Measurements from ENCODE around the gene HIVEP2.
"Not testable (repeated sequence)": the region's sequence is repeated elsewhere in the genome, so short reads cannot be mapped to it uniquely, and the experiment has no call there.

Gene HIVEP2

GRCh38 chr6:142945049-142945445, at the start of gene HIVEP2:
TSS of gene HIVEP2 (minus strand) at chr6:142945176. CDS start at chr6:142774738, 170,438 bp downstream.
- in situ Hi-C loops (cut with HindIII; ENCODE audit: low pct_unique_long_range_greater_than_20kb, low sequenced_read_pairs): no loop called here
- DNase-seq (ENCODE audit: low read depth in 1 of 2, low spot score in 1 of 2): peak; percentile 38 to 82
- TF ChIP-seq JUND (IDR thresholded peaks at IDR 0.05; ENCODE audit: low read depth): no peak

GRCh38 chr6:142993977-142994376, 49.0 kb upstream of the HIVEP2 start:
- in situ Hi-C loops (cut with HindIII; ENCODE audit: low pct_unique_long_range_greater_than_20kb, low sequenced_read_pairs): no loop called here
- DNase-seq (ENCODE audit: low read depth in 1 of 2, low spot score in 1 of 2): no peak
- no peak for TF ChIP-seq JUND (IDR thresholded peaks at IDR 0.05; ENCODE audit: low read depth)

- in situ Hi-C loops (cut with HindIII; ENCODE audit: low pct_unique_long_range_greater_than_20kb, low sequenced_read_pairs): no loop called here
- TF ChIP-seq JUND (IDR thresholded peaks at IDR 0.05; ENCODE audit: low read depth): no peak
- no peak for DNase-seq (ENCODE audit: low read depth in 1 of 2, low spot score in 1 of 2)
Observed at GRCh38 chr6:142987490-142987889, 42.5 kb upstream of the HIVEP2 start.

- DNase-seq (ENCODE audit: low read depth in 1 of 2, low spot score in 1 of 2): no peak
- in situ Hi-C loops (cut with HindIII; ENCODE audit: low pct_unique_long_range_greater_than_20kb, low sequenced_read_pairs): no loop called here
- no peak for TF ChIP-seq JUND (IDR thresholded peaks at IDR 0.05; ENCODE audit: low read depth)
Observed at GRCh38 chr6:142985281-142985680, 40.3 kb upstream of the HIVEP2 start.

- DNase-seq (ENCODE audit: low read depth in 1 of 2, low spot score in 1 of 2): no peak
- in situ Hi-C loops (cut with HindIII; ENCODE audit: low pct_unique_long_range_greater_than_20kb, low sequenced_read_pairs): no loop called here
- TF ChIP-seq JUND (IDR thresholded peaks at IDR 0.05; ENCODE audit: low read depth): no peak
Observed at GRCh38 chr6:142984386-142984785, 39.4 kb upstream of the HIVEP2 start.

- in situ Hi-C loops (cut with HindIII; ENCODE audit: low pct_unique_long_range_greater_than_20kb, low sequenced_read_pairs): no loop called here
- no peak for DNase-seq (ENCODE audit: low read depth in 1 of 2, low spot score in 1 of 2)
- no peak for TF ChIP-seq JUND (IDR thresholded peaks at IDR 0.05; ENCODE audit: low read depth)
Observed at GRCh38 chr6:142975365-142975764, 30.4 kb upstream of the HIVEP2 start.

GRCh38 chr6:142970941-142971340, 26.0 kb upstream of the HIVEP2 start:
- DNase-seq (ENCODE audit: low read depth in 1 of 2, low spot score in 1 of 2); in situ Hi-C loops (cut with HindIII; ENCODE audit: low pct_unique_long_range_greater_than_20kb, low sequenced_read_pairs): not testable (repeated sequence)

GRCh38 chr6:142968601-142969000, 23.6 kb upstream of the HIVEP2 start:
- TF ChIP-seq JUND (IDR thresholded peaks at IDR 0.05; ENCODE audit: low read depth): no peak
- in situ Hi-C loops (cut with HindIII; ENCODE audit: low pct_unique_long_range_greater_than_20kb, low sequenced_read_pairs): no loop called here
- no peak for DNase-seq (ENCODE audit: low read depth in 1 of 2, low spot score in 1 of 2)

GRCh38 chr6:142966294-142966693, 21.3 kb upstream of the HIVEP2 start:
- no peak for DNase-seq (ENCODE audit: low read depth in 1 of 2, low spot score in 1 of 2)
- no peak for TF ChIP-seq JUND (IDR thresholded peaks at IDR 0.05; ENCODE audit: low read depth)
- in situ Hi-C loops (cut with HindIII; ENCODE audit: low pct_unique_long_range_greater_than_20kb, low sequenced_read_pairs): no loop called here

GRCh38 chr6:142965164-142965563, 20.2 kb upstream of the HIVEP2 start:
- DNase-seq (ENCODE audit: low read depth in 1 of 2, low spot score in 1 of 2): no peak
- in situ Hi-C loops (cut with HindIII; ENCODE audit: low pct_unique_long_range_greater_than_20kb, low sequenced_read_pairs): no loop called here
- TF ChIP-seq JUND (IDR thresholded peaks at IDR 0.05; ENCODE audit: low read depth): no peak

GRCh38 chr6:142960098-142960497, 15.1 kb upstream of the HIVEP2 start:
- DNase-seq (ENCODE audit: low read depth in 1 of 2, low spot score in 1 of 2): no peak
- TF ChIP-seq JUND (IDR thresholded peaks at IDR 0.05; ENCODE audit: low read depth): no peak
- in situ Hi-C loops (cut with HindIII; ENCODE audit: low pct_unique_long_range_greater_than_20kb, low sequenced_read_pairs): no loop called here

- no peak for TF ChIP-seq JUND (IDR thresholded peaks at IDR 0.05; ENCODE audit: low read depth)
- in situ Hi-C loops (cut with HindIII; ENCODE audit: low pct_unique_long_range_greater_than_20kb, low sequenced_read_pairs): no loop called here
Observed at GRCh38 chr6:142958343-142958742, 13.4 kb upstream of the HIVEP2 start.

GRCh38 chr6:142956726-142957125, 11.8 kb upstream of the HIVEP2 start:
- no peak for DNase-seq (ENCODE audit: low read depth in 1 of 2, low spot score in 1 of 2)
- in situ Hi-C loops (cut with HindIII; ENCODE audit: low pct_unique_long_range_greater_than_20kb, low sequenced_read_pairs): no loop called here
- no peak for TF ChIP-seq JUND (IDR thresholded peaks at IDR 0.05; ENCODE audit: low read depth)

More at GRCh38 chr6:142958343-142958742, 13.4 kb upstream of the HIVEP2 start:
- no peak for DNase-seq (ENCODE audit: low read depth in 1 of 2, low spot score in 1 of 2)

- in situ Hi-C loops (cut with HindIII; ENCODE audit: low pct_unique_long_range_greater_than_20kb, low sequenced_read_pairs): no loop called here
- no peak for TF ChIP-seq JUND (IDR thresholded peaks at IDR 0.05; ENCODE audit: low read depth)
Observed at GRCh38 chr6:142954844-142955243, 9.9 kb upstream of the HIVEP2 start.

More at GRCh38 chr6:142954844-142955243, 9.9 kb upstream of the HIVEP2 start:
- no peak for DNase-seq (ENCODE audit: low read depth in 1 of 2, low spot score in 1 of 2)
